Heart right ventricle (tissue), 16 donors: ENCODE measurements around the gene AP5Z1. TPM values are rescaled to one million over a fixed set of nuclear protein-coding genes. Genes with fewer than 3 reads are reported as not detected.

Experiments
- ATAC-seq, 8 donors: fragments of 200-7000 bp; cut with Tn5 transposase; one replicate each; pipeline ENCODE4 v1.9.1; 2020; ENCODE audit warnings: mild to moderate bottlenecking in 8 of 8, moderate library complexity in 8 of 8, moderate number of reproducible peaks in 1 of 8
- DNase-seq, 2 donors: peaks; one replicate each; pipeline ENCODE4 v3.0.0-alpha.2; 2020
- H3K27ac ChIP-seq, 10 donors: fragments of 200-600 bp; sonication (generic) in 2 of 10; one replicate each; pipeline versions ENCODE4 v1.5.0 to v1.8.0; 2020 to 2022; ENCODE audit warnings: mild to moderate bottlenecking in 3 of 10
- H3K27me3 ChIP-seq, 7 donors: fragments of 200-600 bp; one replicate each; pipeline ENCODE4 v1.8.0; 2021 to 2022; ENCODE audit warnings: mild to moderate bottlenecking in 2 of 7
- H3K36me3 ChIP-seq, 9 donors: fragments of 200-600 bp; sonication (generic) in 1 of 9; one replicate each; pipeline versions ENCODE4 v1.5.0 to v1.8.0; 2020 to 2022; ENCODE audit warnings: mild to moderate bottlenecking in 2 of 9
- H3K4me1 ChIP-seq, 9 donors: fragments of 200-600 bp; sonication (generic) in 1 of 9; one replicate each; pipeline versions ENCODE4 v1.5.0 to v1.8.0; 2020 to 2022; ENCODE audit warnings: mild to moderate bottlenecking in 4 of 9
- H3K4me3 ChIP-seq, 10 donors: fragments of 200-600 bp; sonication (generic) in 2 of 10; one replicate each; pipeline versions ENCODE4 v1.5.0 to v1.8.0; 2020 to 2022; ENCODE audit warnings: mild to moderate bottlenecking in 7 of 10, moderate library complexity in 2 of 10
- H3K9me3 ChIP-seq, 11 donors: fragments of 200-600 bp in 10 of 11; sonication (generic) in 2 of 11; one replicate each; pipeline versions ENCODE4 v1.5.0 to v1.8.0; 2013 to 2022; ENCODE audit warnings: mild to moderate bottlenecking in 2 of 11, control low read depth in 1 of 11, moderate library complexity in 1 of 11
- CTCF ChIP-seq, 9 donors: fragments of 200-600 bp; sonication (generic) in 2 of 9; IDR thresholded peaks; one replicate each; pipeline versions ENCODE4 v1.5.0 to v1.8.0; 2021 to 2022; ENCODE audit warnings: antibody characterized with exemption in 9 of 9, mild to moderate bottlenecking in 5 of 9, moderate library complexity in 1 of 9
- WGBS, 2 donors: extraction: QIAGEN DNeasy Blood & Tissue Kit; methylation state at CpG; one replicate each; pipeline ENCODE4 v1.1.7; 2013; ENCODE audit warnings: inconsistent platforms in 1 of 2; 5-methylcytosine and 5-hydroxymethylcytosine counted together
- intact Hi-C, 10 donors: fragments of 100-400 bp; cut with DNase I; formaldehyde crosslinking; loops; one replicate each; pipeline versions ENCODE4 v1.11.1 to v1.14.2; 2022
- polyA plus RNA-seq, 2 donors: library from polyadenylated mRNA; stranded (reverse); fragments of 200-250 nt; gene quantifications; one replicate each; pipeline ENCODE4 v1.2.3, GENCODE V29; 2013
- total RNA-seq, 10 donors: library from RNA; stranded (reverse); fragmentation: NEBNext Ultra II Directional in 3 of 10; extraction: Animal tissue kit (Norgen Biotek cat#: 25700) in 3 of 10; gene quantifications; one replicate each; pipeline versions ENCODE4 v1.2.1 to v1.2.4, GENCODE V29; 2021 to 2023
- donor health status: Arrhythmogenic right ventricular cardiomyopathy.
- donor health status: ischemic (EF 13 %, LVEDD 7.1; RV severe dilation, severe dysfunction).
- donor health status: healthy with polysubstance abuse.
- donor health status: DM: no; HTN: yes; CAD: no.
- donor health status: DM: no; HTN: no; CAD: no.
- donor health status: ischemic (EF 25% LVEDD 6.9; RV normal size, moderate dysfunction).
- donor health status: ischemic (EF 25% LVEDD 5.7; RV mildly dilated, moderate dysfunction).
- donor health status: healthy.
- donor health status: DM: yes; HTN: yes; CAD: no.
- donor health status: Ischemic cardiomyopathy.
- donor health status: ischemic (EF 35%, LVEDD 5.7; RV mildly dilated, moderate dysfunction).
- donor health status: nonischemic (EF 11% LVEDD 7.7; RV severe dilation, severe dysfunction).
- donor health status: DM: yes; HTN: yes; CAD: no.
- donor health status: PGD.
- donor health status: ischemic (EF 29% LVEDD 5.4; RV normal size, mild dysfunction).
- donor health status: nonischemic (EF 23%, LVEDD 6.1; RV moderate dilation, normal function).

Gene AP5Z1
- total and polyA plus RNA-seq, 12 donors: 8.5 to 30.9 (median 12.7) TPM

- no peaks in the 10 kb centered on the region for H3K27me3 ChIP-seq
- WGBS, 2 donors: 93% methylated on average over 17 of the region's 17 CpGs
- no peak for TF ChIP-seq CTCF (IDR thresholded peaks at IDR 0.05)
- ATAC-seq: no peak
- intact Hi-C loops: no loop called here
- peaks cover 0 to 13% (median 6%) of the 10 kb centered on the region in 9 donors for H3K4me1 ChIP-seq
- H3K4me3 ChIP-seq: no peak overlapping the region
- no peaks in the 10 kb centered on the region for H3K9me3 ChIP-seq
- no peak overlapping the region for H3K27ac ChIP-seq
- H3K36me3 ChIP-seq: peaks cover 0 to 94% (median 62%) of the 10 kb centered on the region in 9 donors
- DNase-seq: no peak
These were observed 12.1 kb downstream of the AP5Z1 start for GRCh38 chr7:4787541-4787940.

GRCh38 chr7:4787947-4788626 is 12.7 kb downstream of the AP5Z1 start:
- 86 to 88% methylated on average over 23 of the region's 23 CpGs for WGBS, 2 donors
- no peaks in the 10 kb centered on the region for H3K9me3 ChIP-seq
- TF ChIP-seq CTCF (IDR thresholded peaks at IDR 0.05): no peak
- DNase-seq (no peak), ATAC-seq (no peak)
- no peak overlapping the region for H3K4me3 ChIP-seq
- no peaks in the 10 kb centered on the region for H3K27me3 ChIP-seq
- H3K36me3 ChIP-seq: peaks cover 0 to 88% (median 57%) of the 10 kb centered on the region in 9 donors
- H3K4me1 ChIP-seq: peaks cover 0 to 19% (median 10%) of the 10 kb centered on the region in 9 donors
- intact Hi-C loops: no loop called here
- no peak overlapping the region for H3K27ac ChIP-seq

GRCh38 chr7:4788627-4789189 is 13.3 kb downstream of the AP5Z1 start:
- WGBS, 2 donors: 94 to 96% methylated on average over 27 of the region's 27 CpGs
- peaks cover 0 to 20% (median 10%) of the 10 kb centered on the region in 9 donors for H3K4me1 ChIP-seq
- H3K9me3 ChIP-seq: no peaks in the 10 kb centered on the region
- ATAC-seq (no peak), DNase-seq (no peak)
- no peak overlapping the region for H3K4me3 ChIP-seq
- intact Hi-C loops: no loop called here
- no peak for TF ChIP-seq CTCF (IDR thresholded peaks at IDR 0.05)
- H3K36me3 ChIP-seq: peaks cover 0 to 82% (median 51%) of the 10 kb centered on the region in 9 donors
- no peaks in the 10 kb centered on the region for H3K27me3 ChIP-seq
- no peak overlapping the region for H3K27ac ChIP-seq

- ATAC-seq (no peak), DNase-seq (no peak)
- H3K4me3 ChIP-seq: no peak overlapping the region
- H3K27me3 ChIP-seq: no peaks in the 10 kb centered on the region
- peaks cover 0 to 75% (median 43%) of the 10 kb centered on the region in 9 donors for H3K36me3 ChIP-seq
- TF ChIP-seq CTCF (IDR thresholded peaks at IDR 0.05): no peak
- no peaks in the 10 kb centered on the region for H3K9me3 ChIP-seq
- peaks cover 0 to 20% (median 9%) of the 10 kb centered on the region in 9 donors for H3K4me1 ChIP-seq
- 91% methylated on average over 25 to 26 of the region's 26 CpGs for WGBS, 2 donors
- no peak overlapping the region for H3K27ac ChIP-seq
- intact Hi-C loops: loop anchor here in 5 of 10 donors (10.0 kb wide), 2 partner anchors 85 to 295 kb away; no protein-coding TSS in a partner anchor
These were observed 14.0 kb downstream of the AP5Z1 start for GRCh38 chr7:4789194-4790077.
